SK-N-SH treated with all-trans-retinoic acid at 6 μM for 48 hours (cell line): ENCODE data around the gene ATP10B.

Experiments used
- ATAC-seq: fragments of 200-7000 bp; cut with Tn5 transposase; 3 replicates; pipeline ENCODE4 v1.9.1; 2020; ENCODE audit warnings: mild to moderate bottlenecking, moderate library complexity
- ARNTL ChIP-seq: fragments of 450-650 bp; formaldehyde crosslinking; IDR thresholded peaks from 2 replicates; pipeline ENCODE4 v1.5.0; 2020; ENCODE audit warnings: low read depth, mild to moderate bottlenecking, moderate library complexity, borderline replicate concordance
- BACH2 ChIP-seq: fragments of 250-450 bp; sonication (Bioruptor Pico); IDR thresholded peaks from 2 replicates; pipeline ENCODE4 v1.9.0; 2021; ENCODE audit warnings: mild to moderate bottlenecking, borderline replicate concordance
- CSDC2 ChIP-seq: fragments of 250-450 bp; sonication (Bioruptor Pico); IDR thresholded peaks from 2 replicates; pipeline ENCODE4 v1.5.0; 2020; ENCODE audit warnings: mild to moderate bottlenecking, moderate library complexity
- CSRNP3 ChIP-seq: fragments of 250-450 bp; sonication (Bioruptor Pico); IDR thresholded peaks from 2 replicates; pipeline ENCODE4 v1.5.1; 2021; ENCODE audit warnings: mild to moderate bottlenecking, moderate library complexity
- ESRRG ChIP-seq: fragments of 250-450 bp; sonication (Bioruptor Pico); IDR thresholded peaks from 2 replicates; pipeline ENCODE4 v1.6.1; 2021; ENCODE audit warnings: mild to moderate bottlenecking
- ISL1 ChIP-seq: fragments of 250-450 bp; sonication (Bioruptor Pico); IDR thresholded peaks from 2 replicates; pipeline ENCODE4 v2.1.2; 2022; ENCODE audit warnings: mild to moderate bottlenecking, moderate library complexity
- OSR1 ChIP-seq: fragments of 250-450 bp; sonication (Bioruptor Pico); IDR thresholded peaks from 2 replicates; pipeline ENCODE4 v1.8.0; 2022; ENCODE audit warnings: moderate library complexity, mild to moderate bottlenecking, inconsistent platforms
- RARB ChIP-seq: fragments of 250-450 bp; sonication (Bioruptor Pico); IDR thresholded peaks from 2 replicates; pipeline ENCODE4 v1.8.0; 2021; ENCODE audit warnings: mild to moderate bottlenecking, moderate library complexity
- SNAI2 ChIP-seq: fragments of 250-450 bp; sonication (Bioruptor Pico); IDR thresholded peaks from 2 replicates; pipeline ENCODE4 v1.5.0; 2020; ENCODE audit warnings: mild to moderate bottlenecking, moderate library complexity
- TCF4 ChIP-seq: fragments of 250-450 bp; sonication (Bioruptor Pico); IDR thresholded peaks from 2 replicates; pipeline ENCODE4 v1.8.0; 2021; ENCODE audit warnings: mild to moderate bottlenecking, moderate library complexity, borderline replicate concordance
- TOX ChIP-seq: fragments of 250-450 bp; sonication (Bioruptor Pico); IDR thresholded peaks from 2 replicates; pipeline ENCODE4 v1.8.0; 2021; ENCODE audit warnings: mild to moderate bottlenecking, moderate library complexity, borderline replicate concordance
- ZC3H10 ChIP-seq: fragments of 250-450 bp; sonication (Bioruptor Pico); IDR thresholded peaks from 2 replicates; pipeline ENCODE4 v1.5.1; 2021; ENCODE audit warnings: mild to moderate bottlenecking, moderate library complexity
- ZFP3 ChIP-seq: fragments of 250-450 bp; sonication (Bioruptor Pico); IDR thresholded peaks from 2 replicates; pipeline ENCODE4 v1.5.0; 2020; ENCODE audit warnings: mild to moderate bottlenecking, moderate library complexity
- ZFP30 ChIP-seq: fragments of 450-650 bp; formaldehyde crosslinking; IDR thresholded peaks from 2 replicates; pipeline ENCODE4 v1.5.0; 2022; ENCODE audit warnings: mild to moderate bottlenecking, moderate library complexity
- ZNF565 ChIP-seq: fragments of 450-650 bp; formaldehyde crosslinking; conservative IDR thresholded peaks from 2 replicates; pipeline ENCODE4 v1.5.0; 2020; ENCODE audit warnings: low read depth, mild to moderate bottlenecking, moderate library complexity
- ZNF70 ChIP-seq: fragments of 450-650 bp; formaldehyde crosslinking; IDR thresholded peaks from 2 replicates; pipeline ENCODE4 v1.5.0; 2020; ENCODE audit warnings: mild to moderate bottlenecking, moderate library complexity
- ZNF8 ChIP-seq: fragments of 450-650 bp; formaldehyde crosslinking; IDR thresholded peaks from 2 replicates; pipeline ENCODE4 v1.5.0; 2020; ENCODE audit warnings: mild to moderate bottlenecking, moderate library complexity
- TF ChIP-seq, protein P1 (sequence below): fragments of 250-450 bp; sonication (Bioruptor Pico); IDR thresholded peaks from 2 replicates; pipeline ENCODE4 v1.8.0; 2020; ENCODE audit warnings: mild to moderate bottlenecking, moderate library complexity, borderline replicate concordance
- TF ChIP-seq, protein P2 (sequence below): fragments of 250-450 bp; sonication (Bioruptor Pico); IDR thresholded peaks from 2 replicates; pipeline ENCODE4 v1.8.0; 2021; ENCODE audit warnings: low read depth, mild to moderate bottlenecking, moderate library complexity, borderline replicate concordance

ATP10B gene

GRCh38 chr5:160693831-160694465, 158.1 kb downstream of the ATP10B start:
- TF ChIP-seq, protein P1, sequence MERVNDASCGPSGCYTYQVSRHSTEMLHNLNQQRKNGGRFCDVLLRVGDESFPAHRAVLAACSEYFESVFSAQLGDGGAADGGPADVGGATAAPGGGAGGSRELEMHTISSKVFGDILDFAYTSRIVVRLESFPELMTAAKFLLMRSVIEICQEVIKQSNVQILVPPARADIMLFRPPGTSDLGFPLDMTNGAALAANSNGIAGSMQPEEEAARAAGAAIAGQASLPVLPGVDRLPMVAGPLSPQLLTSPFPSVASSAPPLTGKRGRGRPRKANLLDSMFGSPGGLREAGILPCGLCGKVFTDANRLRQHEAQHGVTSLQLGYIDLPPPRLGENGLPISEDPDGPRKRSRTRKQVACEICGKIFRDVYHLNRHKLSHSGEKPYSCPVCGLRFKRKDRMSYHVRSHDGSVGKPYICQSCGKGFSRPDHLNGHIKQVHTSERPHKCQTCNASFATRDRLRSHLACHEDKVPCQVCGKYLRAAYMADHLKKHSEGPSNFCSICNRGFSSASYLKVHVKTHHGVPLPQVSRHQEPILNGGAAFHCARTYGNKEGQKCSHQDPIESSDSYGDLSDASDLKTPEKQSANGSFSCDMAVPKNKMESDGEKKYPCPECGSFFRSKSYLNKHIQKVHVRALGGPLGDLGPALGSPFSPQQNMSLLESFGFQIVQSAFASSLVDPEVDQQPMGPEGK (CRISPR knock-in tag) = no peak
- TF ChIP-seq ZNF565 (CRISPR knock-in tag) = no peak
- TF ChIP-seq CSDC2 (CRISPR knock-in tag) = no peak
- ATAC-seq = no peak

- no peak for ATAC-seq
- TF ChIP-seq, protein P1 (CRISPR knock-in tag) = no peak
- no peak for TF ChIP-seq ZNF8 (CRISPR knock-in tag)
- TF ChIP-seq ZFP3 = no peak
- TF ChIP-seq TCF4 (CRISPR knock-in tag) = no peak
- TF ChIP-seq ZFP30 (CRISPR knock-in tag) = no peak
- no peak for TF ChIP-seq TOX (CRISPR knock-in tag)
These were observed 159.7 kb downstream of the ATP10B start for GRCh38 chr5:160692271-160692670.

GRCh38 chr5:160685695-160686094, 166.3 kb downstream of the ATP10B start:
- no peak for TF ChIP-seq ZNF565 (CRISPR knock-in tag)
- no peak for TF ChIP-seq ARNTL (CRISPR knock-in tag)
- TF ChIP-seq, all 23 proteins: peak for 0
- ATAC-seq = no peak

DNA sequence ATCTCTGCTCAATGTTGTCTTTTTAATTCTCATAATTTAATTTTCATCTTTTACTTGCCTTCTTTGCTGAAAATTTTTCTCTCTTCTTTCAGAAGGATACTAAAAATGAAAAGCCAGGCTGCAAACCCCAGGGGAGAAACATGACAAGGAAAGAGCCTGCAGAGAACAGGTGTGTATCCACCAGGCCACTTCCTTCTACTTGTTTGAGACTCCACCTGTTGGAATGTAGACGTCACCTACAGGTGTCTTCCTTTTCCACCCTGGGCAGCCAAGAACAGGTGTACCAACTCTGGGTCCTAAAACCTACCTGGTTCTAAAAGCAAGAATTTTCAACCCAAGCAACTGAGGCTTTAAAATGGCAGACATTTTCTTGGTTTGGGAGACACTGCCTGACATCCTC, 166.8 kb downstream of the ATP10B start:
- ATAC-seq = no peak

GRCh38 chr5:160679567-160680309, 172.3 kb downstream of the ATP10B start:
- ATAC-seq = no peak

More for the DNA sequence above, 166.8 kb downstream of the ATP10B start:
- TF ChIP-seq ZC3H10 = no peak
- TF ChIP-seq, protein P1 (CRISPR knock-in tag) = no peak
- TF ChIP-seq ZNF70 = no peak
- TF ChIP-seq ZFP30 (CRISPR knock-in tag) = no peak
- no peak for TF ChIP-seq ISL1 (CRISPR knock-in tag)
- TF ChIP-seq, protein P2, sequence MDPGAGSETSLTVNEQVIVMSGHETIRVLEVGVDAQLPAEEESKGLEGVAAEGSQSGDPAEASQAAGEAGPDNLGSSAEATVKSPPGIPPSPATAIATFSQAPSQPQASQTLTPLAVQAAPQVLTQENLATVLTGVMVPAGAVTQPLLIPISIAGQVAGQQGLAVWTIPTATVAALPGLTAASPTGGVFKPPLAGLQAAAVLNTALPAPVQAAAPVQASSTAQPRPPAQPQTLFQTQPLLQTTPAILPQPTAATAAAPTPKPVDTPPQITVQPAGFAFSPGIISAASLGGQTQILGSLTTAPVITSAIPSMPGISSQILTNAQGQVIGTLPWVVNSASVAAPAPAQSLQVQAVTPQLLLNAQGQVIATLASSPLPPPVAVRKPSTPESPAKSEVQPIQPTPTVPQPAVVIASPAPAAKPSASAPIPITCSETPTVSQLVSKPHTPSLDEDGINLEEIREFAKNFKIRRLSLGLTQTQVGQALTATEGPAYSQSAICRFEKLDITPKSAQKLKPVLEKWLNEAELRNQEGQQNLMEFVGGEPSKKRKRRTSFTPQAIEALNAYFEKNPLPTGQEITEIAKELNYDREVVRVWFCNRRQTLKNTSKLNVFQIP = no peak
- no peak for TF ChIP-seq TCF4 (CRISPR knock-in tag)
- TF ChIP-seq CSDC2 (CRISPR knock-in tag) = no peak
- no peak for TF ChIP-seq TOX (CRISPR knock-in tag)

More at GRCh38 chr5:160679567-160680309, 172.3 kb downstream of the ATP10B start:
- no peak for TF ChIP-seq ESRRG (CRISPR knock-in tag)
- TF ChIP-seq OSR1 (CRISPR knock-in tag) = no peak
- no peak for TF ChIP-seq CSRNP3
- TF ChIP-seq RARB (CRISPR knock-in tag) = no peak
- TF ChIP-seq TOX (CRISPR knock-in tag) = no peak
- TF ChIP-seq SNAI2 (CRISPR knock-in tag) = no peak
- no peak for TF ChIP-seq CSDC2 (CRISPR knock-in tag)
- no peak for TF ChIP-seq BACH2 (CRISPR knock-in tag)
- no peak for TF ChIP-seq ZC3H10
- TF ChIP-seq ZFP30 (CRISPR knock-in tag) = no peak
